ENCODE results near the gene STAMBP. TPM values are rescaled to one million over a fixed set of nuclear protein-coding genes. Genes with fewer than 3 reads are reported as not detected.

STAMBP gene
- total and polyA plus RNA-seq, 2 of the 13 experiments (the other 11 are each of a cell fraction or from before 2014, with no cell fraction given), result 49.6 to 53.2 TPM

DNA sequence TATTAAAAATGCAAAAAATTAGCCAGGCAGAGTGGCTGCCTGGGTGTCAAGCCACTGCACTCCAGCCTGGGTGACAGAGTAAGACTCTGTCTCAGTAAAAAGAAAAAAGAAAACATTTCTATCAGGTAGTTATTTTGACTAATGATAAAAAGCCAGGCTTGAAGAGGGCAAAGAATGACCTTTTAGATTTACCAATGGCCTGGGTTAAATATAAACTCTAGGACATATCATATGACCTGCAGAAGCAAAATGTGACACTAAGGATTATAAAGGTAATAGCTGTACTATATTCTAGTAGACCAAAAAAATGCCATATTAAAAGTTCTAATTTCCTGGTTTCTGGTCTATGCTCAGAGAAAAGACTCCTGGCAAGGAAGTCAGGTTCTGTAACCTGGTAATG, 16.1 kb upstream of the STAMBP start:
- CTCF ChIA-PET (ENCODE audit: low intra/inter-chr PET ratio, low total read pairs), result no interaction called here
- FAIRE-seq (no peak), DNase-seq (ENCODE audit: low spot score) (no peak), ATAC-seq (no peak)
- no peak for TF ChIP-seq JUN (CRISPR knock-in tag; IDR thresholded peaks at IDR 0.05)
- TF ChIP-seq ZNF326 (CRISPR knock-in tag; IDR thresholded peaks at IDR 0.05; ENCODE audit: borderline replicate concordance), result no peak
- TF ChIP-seq, protein P1, sequence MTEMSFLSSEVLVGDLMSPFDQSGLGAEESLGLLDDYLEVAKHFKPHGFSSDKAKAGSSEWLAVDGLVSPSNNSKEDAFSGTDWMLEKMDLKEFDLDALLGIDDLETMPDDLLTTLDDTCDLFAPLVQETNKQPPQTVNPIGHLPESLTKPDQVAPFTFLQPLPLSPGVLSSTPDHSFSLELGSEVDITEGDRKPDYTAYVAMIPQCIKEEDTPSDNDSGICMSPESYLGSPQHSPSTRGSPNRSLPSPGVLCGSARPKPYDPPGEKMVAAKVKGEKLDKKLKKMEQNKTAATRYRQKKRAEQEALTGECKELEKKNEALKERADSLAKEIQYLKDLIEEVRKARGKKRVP (CRISPR knock-in tag; IDR thresholded peaks at IDR 0.05), result no peak
- TF ChIP-seq NRL (CRISPR knock-in tag; IDR thresholded peaks at IDR 0.05; ENCODE audit: borderline replicate concordance), result no peak
- no peak for TF ChIP-seq KLF11 (CRISPR knock-in tag; IDR thresholded peaks at IDR 0.05)
- TF ChIP-seq, protein P2, sequence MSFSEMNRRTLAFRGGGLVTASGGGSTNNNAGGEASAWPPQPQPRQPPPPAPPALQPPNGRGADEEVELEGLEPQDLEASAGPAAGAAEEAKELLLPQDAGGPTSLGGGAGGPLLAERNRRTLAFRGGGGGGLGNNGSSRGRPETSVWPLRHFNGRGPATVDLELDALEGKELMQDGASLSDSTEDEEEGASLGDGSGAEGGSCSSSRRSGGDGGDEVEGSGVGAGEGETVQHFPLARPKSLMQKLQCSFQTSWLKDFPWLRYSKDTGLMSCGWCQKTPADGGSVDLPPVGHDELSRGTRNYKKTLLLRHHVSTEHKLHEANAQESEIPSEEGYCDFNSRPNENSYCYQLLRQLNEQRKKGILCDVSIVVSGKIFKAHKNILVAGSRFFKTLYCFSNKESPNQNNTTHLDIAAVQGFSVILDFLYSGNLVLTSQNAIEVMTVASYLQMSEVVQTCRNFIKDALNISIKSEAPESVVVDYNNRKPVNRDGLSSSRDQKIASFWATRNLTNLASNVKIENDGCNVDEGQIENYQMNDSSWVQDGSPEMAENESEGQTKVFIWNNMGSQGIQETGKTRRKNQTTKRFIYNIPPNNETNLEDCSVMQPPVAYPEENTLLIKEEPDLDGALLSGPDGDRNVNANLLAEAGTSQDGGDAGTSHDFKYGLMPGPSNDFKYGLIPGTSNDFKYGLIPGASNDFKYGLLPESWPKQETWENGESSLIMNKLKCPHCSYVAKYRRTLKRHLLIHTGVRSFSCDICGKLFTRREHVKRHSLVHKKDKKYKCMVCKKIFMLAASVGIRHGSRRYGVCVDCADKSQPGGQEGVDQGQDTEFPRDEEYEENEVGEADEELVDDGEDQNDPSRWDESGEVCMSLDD (CRISPR knock-in tag; IDR thresholded peaks at IDR 0.05; ENCODE audit: borderline replicate concordance), result no peak
- TF ChIP-seq, protein P3, sequence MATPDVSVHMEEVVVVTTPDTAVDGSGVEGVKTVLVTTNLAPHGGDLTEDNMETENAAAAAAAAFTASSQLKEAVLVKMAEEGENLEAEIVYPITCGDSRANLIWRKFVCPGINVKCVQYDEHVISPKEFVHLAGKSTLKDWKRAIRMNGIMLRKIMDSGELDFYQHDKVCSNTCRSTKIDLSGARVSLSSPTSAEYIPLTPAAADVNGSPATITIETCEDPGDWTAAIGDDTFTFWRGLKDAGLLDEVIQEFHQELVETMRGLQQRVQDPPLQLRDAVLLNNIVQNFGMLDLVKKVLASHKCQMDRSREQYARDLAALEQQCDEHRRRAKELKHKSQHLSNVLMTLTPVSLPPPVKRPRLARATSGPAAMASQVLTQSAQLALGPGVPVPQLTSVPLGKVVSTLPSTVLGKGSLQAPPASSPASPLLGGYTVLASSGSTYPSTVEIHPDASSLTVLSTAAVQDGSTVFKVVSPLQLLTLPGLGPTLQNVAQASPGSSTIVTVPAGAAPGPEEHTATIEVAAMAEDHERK (CRISPR knock-in tag; IDR thresholded peaks at IDR 0.05; ENCODE audit: low read depth), result no peak
- TF ChIP-seq ESRRA (CRISPR knock-in tag; IDR thresholded peaks at IDR 0.05; ENCODE audit: low read depth), result no peak
- Histone ChIP-seq H2AFZ (ENCODE audit: low read length) (no peak overlapping the region), H3K4me1 (ENCODE audit: insufficient read depth, low read length) (peaks cover 10% of the 10 kb centered on the region; the same call in 1 of the 2 replicates), H3K79me2 (ENCODE audit: insufficient read depth, low read length) (no peaks in the 10 kb centered on the region), H3K9ac (ENCODE audit: insufficient read depth, low read depth, low read length) (no peak overlapping the region), H3K27ac (ENCODE audit: extremely low read length, insufficient read depth, low read length) (no peak overlapping the region), H3K36me3 (replicated peaks in 1 of 2; ENCODE audit: control insufficient read depth in 1 of 2, insufficient read depth in 2 of 2, low read length in 2 of 2) (no peaks in the 10 kb centered on the region), H4K20me1 (ENCODE audit: insufficient read depth, low read length) (no peaks in the 10 kb centered on the region), H3K9me3 (ENCODE audit: low read length) (no peaks in the 10 kb centered on the region), H3K4me3 (replicated peaks in 1 of 3; ENCODE audit: insufficient read depth in 1 of 3, low read depth in 2 of 3, low read length in 3 of 3) (no peak overlapping the region), H3K4me2 (ENCODE audit: low read depth, low read length) (no peak overlapping the region), H3K27me3 (ENCODE audit: control insufficient read depth in 1 of 2, insufficient read depth in 2 of 2, low read length in 2 of 2) (peaks cover 0 to 15% of the 10 kb centered on the region in 2 experiments; a peak in 3 of 5 replicates)
- intact Hi-C loops (cut with micrococcal nuclease; ENCODE audit: unreplicated experiment) (no loop called here), in situ Hi-C loops (cut with HindIII; ENCODE audit: extremely low pct_ligation_motif_present, low pct_unique_long_range_greater_than_20kb) (no loop called here)
- no TSS peak for BruUV-seq (replicated peaks)
- POLR2A ChIA-PET, result no interaction called here
